ENCODE data around the gene ZNF500. TPM values are rescaled to one million over a fixed set of nuclear protein-coding genes. Genes with fewer than 3 reads are reported as not detected.

The ZNF500 gene
- total RNA-seq, 1 experiment from 2014 or later, result 18.3 TPM

GRCh38 chr16:4805231-4805630 is 38.3 kb upstream of the ZNF500 start:
- Histone ChIP-seq H2AK5ac (ENCODE audit: insufficient read length, low read length) (no peak overlapping the region), H2BK15ac (ENCODE audit: low read depth, low read length) (no peak overlapping the region), H2BK12ac (ENCODE audit: insufficient read length, low read depth, low read length) (no peak overlapping the region), H3K4me1 (ENCODE audit: insufficient read depth, low read length) (no peaks in the 10 kb centered on the region), H3K23me2 (ENCODE audit: insufficient read length, low read depth, low read length, poor library complexity, severe bottlenecking) (peaks cover 7% of the 10 kb centered on the region), H2BK5ac (ENCODE audit: insufficient read length, low read length) (no peak overlapping the region), H3K23ac (ENCODE audit: insufficient read length, low read depth, low read length) (no peak overlapping the region), H3K4ac (ENCODE audit: low read depth, low read length) (no peak overlapping the region), H4K20me1 (ENCODE audit: control insufficient read depth, insufficient read depth, insufficient read length) (no peaks in the 10 kb centered on the region), H4K8ac (replicated peaks; ENCODE audit: insufficient read length, low read depth, low read length) (no peak overlapping the region), H2AFZ (ENCODE audit: low read length) (no peak overlapping the region), H3K27ac (ENCODE audit: insufficient read length, low read depth, low read length) (no peak overlapping the region), H4K91ac (ENCODE audit: insufficient read length, low read depth, low read length) (no peak overlapping the region), H3K4me2 (ENCODE audit: insufficient read depth, insufficient read length, low read length) (no peak overlapping the region), H3K79me2 (ENCODE audit: insufficient read depth, low read length) (no peaks in the 10 kb centered on the region), H3T11ph (ENCODE audit: low read length) (no peak overlapping the region), H3K56ac (ENCODE audit: insufficient read length, low read depth, low read length) (no peak overlapping the region), H4K5ac (ENCODE audit: insufficient read length, low read depth, low read length) (no peak overlapping the region), H3K14ac (ENCODE audit: insufficient read depth, low read length) (no peak overlapping the region), H3K9ac (ENCODE audit: extremely low read depth, insufficient read length, low read length) (no peak overlapping the region), H3K18ac (ENCODE audit: insufficient read length, low read depth, low read length) (no peak overlapping the region), H2BK20ac (ENCODE audit: low read depth, low read length, poor library complexity, severe bottlenecking) (no peak overlapping the region), H2BK120ac (ENCODE audit: low read depth, low read length, poor library complexity, severe bottlenecking) (no peak overlapping the region), H3K79me1 (ENCODE audit: insufficient read depth, low read depth, low read length, poor library complexity, severe bottlenecking) (no peaks in the 10 kb centered on the region), H3K9me3 (ENCODE audit: control insufficient read depth, low read depth, low read length) (no peaks in the 10 kb centered on the region), H3K27me3 (ENCODE audit: insufficient read depth, low read length) (no peaks in the 10 kb centered on the region)
- Mint-ChIP-seq H3K4me3 (no peak overlapping the region), H3K27ac (peak overlapping the region in 2 of 3 experiments; percentile 76 to 87; a peak in 4 of 7 replicates), H3K9me3 (no peaks in the 10 kb centered on the region), H3K36me3 (ENCODE audit: insufficient read depth in 1 of 3, low read depth in 3 of 3) (peaks cover 18 to 47% (median 38%) of the 10 kb centered on the region in 3 experiments; a peak in 6 of 7 replicates), H3K4me1 (peaks cover 17 to 31% of the 10 kb centered on the region in 2 experiments), H3K27me3 (ENCODE audit: low read depth) (no peaks in the 10 kb centered on the region; the same call in 1 of the 2 replicates)
- DNase-seq, result no peak
- TF ChIP-seq CTCF (conservative IDR thresholded peaks at IDR 0.05), result no peak
- WGBS (ENCODE audit: extremely low coverage, insufficient read length, low lambda C conversion rate), result no CpG with 5 or more reads among the region's 11 CpGs

All from H9 (cell line).